Choroid plexus epithelial cell (primary cell): Measurements from ENCODE around the gene TGFB1.

Experiments used
- DNase-seq: peaks from one replicate; pipeline ENCODE4 v3.0.0-alpha.2; 2010; ENCODE audit warnings: low read depth
- H3K4me3 ChIP-seq: 2 replicates; pipeline ENCODE4 v1.5.1; 2011; ENCODE audit warnings: low read depth, mild to moderate bottlenecking, control low read depth, low read length, moderate library complexity
- CTCF ChIP-seq: conservative IDR thresholded peaks from 2 replicates; pipeline ENCODE4 v1.5.1; 2011; ENCODE audit warnings: low read depth, mild to moderate bottlenecking, control low read depth, inconsistent platforms, low read length, moderate library complexity

TGFB1 gene

GRCh38 chr19:41341669-41342490 is 11.8 kb downstream of the TGFB1 start:
- no peak for TF ChIP-seq CTCF
- DNase-seq = no peak
- H3K4me3 ChIP-seq = no peak overlapping the region

- DNase-seq = no peak
- no peak for TF ChIP-seq CTCF
- no peak overlapping the region for H3K4me3 ChIP-seq
Observed at GRCh38 chr19:41339936-41340335, 13.8 kb downstream of the TGFB1 start.

GRCh38 chr19:41335467-41335866 is 18.3 kb downstream of the TGFB1 start:
- no peak for DNase-seq
- no peak overlapping the region for H3K4me3 ChIP-seq
- no peak for TF ChIP-seq CTCF

GRCh38 chr19:41334793-41335192 is 18.9 kb downstream of the TGFB1 start:
- TF ChIP-seq CTCF = no peak
- no peak overlapping the region for H3K4me3 ChIP-seq
- DNase-seq = no peak

- TF ChIP-seq CTCF = no peak
- DNase-seq = no peak
- H3K4me3 ChIP-seq = no peak overlapping the region
Observed at GRCh38 chr19:41332468-41332867, 21.3 kb downstream of the TGFB1 start.

- DNase-seq = no peak
- TF ChIP-seq CTCF = no peak
- no peak overlapping the region for H3K4me3 ChIP-seq
Observed at GRCh38 chr19:41332000-41332399, 21.7 kb downstream of the TGFB1 start.

- DNase-seq = no peak
Observed at GRCh38 chr19:41330946-41331678, 22.6 kb downstream of the TGFB1 start.

More at GRCh38 chr19:41330946-41331678, 22.6 kb downstream of the TGFB1 start:
- H3K4me3 ChIP-seq = no peak overlapping the region
- TF ChIP-seq CTCF = no peak
